IPS-18a (cell line): ENCODE data around the gene ITIH4.

Source experiments
- H3K27ac ChIP-seq: one replicate; pipeline ENCODE4 v1.5.1; 2013; ENCODE audit warnings: low read length
- H3K27me3 ChIP-seq: one replicate; pipeline ENCODE4 v1.6.1; 2013; ENCODE audit warnings: mild to moderate bottlenecking, low read length; ENCODE audit not compliant: control insufficient read depth, insufficient read depth
- H3K36me3 ChIP-seq: one replicate; pipeline ENCODE4 v1.6.1; 2013; ENCODE audit warnings: low read depth, low read length; ENCODE audit not compliant: control insufficient read depth
- H3K4me1 ChIP-seq: one replicate; pipeline ENCODE4 v1.6.1; 2013; ENCODE audit warnings: low read depth, low read length; ENCODE audit not compliant: control insufficient read depth
- H3K4me3 ChIP-seq: one replicate; pipeline ENCODE4 v1.5.1; 2013; ENCODE audit warnings: low read length
- H3K9ac ChIP-seq: one replicate; pipeline ENCODE4 v1.6.1; 2013; ENCODE audit warnings: mild to moderate bottlenecking, low read length, moderate library complexity
- H3K9me3 ChIP-seq: one replicate; pipeline ENCODE4 v1.6.1; 2013; ENCODE audit warnings: low read depth, low read length; ENCODE audit not compliant: control insufficient read depth

ITIH4 gene

GRCh38 chr3:52866427-52866826 lies 36.0 kb upstream of the ITIH4 start:
- Histone ChIP-seq H3K9ac (no peak overlapping the region), H3K9me3 (no peaks in the 10 kb centered on the region), H3K36me3 (no peaks in the 10 kb centered on the region)

DNA sequence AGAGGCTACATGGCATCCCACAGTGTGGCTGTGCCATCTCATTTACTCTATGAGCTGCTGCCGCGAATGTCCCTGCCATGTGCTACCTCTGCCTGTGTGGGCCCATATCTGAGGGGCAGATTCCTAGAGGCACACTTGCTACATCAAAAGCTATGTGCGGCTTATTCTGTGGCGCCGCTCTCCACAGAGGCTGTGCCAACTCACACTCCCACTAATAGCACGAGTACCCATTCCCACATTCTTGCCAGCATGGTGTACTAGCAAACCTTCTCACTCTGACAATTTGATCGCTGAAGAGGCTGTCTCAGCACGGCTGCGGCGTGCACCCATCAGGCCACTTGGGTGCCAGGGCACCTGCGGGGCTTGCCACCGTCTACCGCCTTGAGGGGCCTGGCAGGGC lies 35.5 kb upstream of the ITIH4 start:
- no peaks in the 10 kb centered on the region for H3K27me3 ChIP-seq

More at GRCh38 chr3:52866427-52866826, 36.0 kb upstream of the ITIH4 start:
- no peaks in the 10 kb centered on the region for H3K4me1 ChIP-seq
- H3K27me3 ChIP-seq, result no peaks in the 10 kb centered on the region
- no peak overlapping the region for H3K27ac ChIP-seq
- H3K4me3 ChIP-seq, result no peak overlapping the region

DNA sequence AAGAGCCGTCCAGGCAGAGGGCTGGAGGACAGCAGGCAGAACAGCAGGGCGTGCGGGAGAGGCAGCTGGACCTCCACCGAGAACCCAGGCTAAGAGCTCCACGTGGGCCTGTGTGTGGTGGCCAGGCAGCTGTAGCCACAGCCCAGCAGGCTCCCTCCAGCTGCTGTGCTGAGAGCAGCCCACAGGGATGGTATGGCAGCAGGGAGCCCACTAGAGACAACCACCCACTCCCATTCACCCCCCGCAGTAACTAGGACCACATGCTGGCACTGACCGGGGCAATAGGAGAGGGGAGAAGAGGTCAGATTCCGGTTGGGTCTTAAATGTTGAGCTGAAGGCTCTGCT lies 29.9 kb upstream of the ITIH4 start:
- Histone ChIP-seq H3K27ac (no peak overlapping the region), H3K4me3 (no peak overlapping the region), H3K4me1 (no peaks in the 10 kb centered on the region), H3K9ac (no peak overlapping the region), H3K27me3 (no peaks in the 10 kb centered on the region), H3K36me3 (no peaks in the 10 kb centered on the region), H3K9me3 (no peaks in the 10 kb centered on the region)

More for the DNA sequence above, 35.5 kb upstream of the ITIH4 start:
- H3K27ac ChIP-seq, result no peak overlapping the region
- H3K9ac ChIP-seq, result no peak overlapping the region
- no peaks in the 10 kb centered on the region for H3K4me1 ChIP-seq
- no peak overlapping the region for H3K4me3 ChIP-seq
- H3K36me3 ChIP-seq, result no peaks in the 10 kb centered on the region
- H3K9me3 ChIP-seq, result no peaks in the 10 kb centered on the region

DNA sequence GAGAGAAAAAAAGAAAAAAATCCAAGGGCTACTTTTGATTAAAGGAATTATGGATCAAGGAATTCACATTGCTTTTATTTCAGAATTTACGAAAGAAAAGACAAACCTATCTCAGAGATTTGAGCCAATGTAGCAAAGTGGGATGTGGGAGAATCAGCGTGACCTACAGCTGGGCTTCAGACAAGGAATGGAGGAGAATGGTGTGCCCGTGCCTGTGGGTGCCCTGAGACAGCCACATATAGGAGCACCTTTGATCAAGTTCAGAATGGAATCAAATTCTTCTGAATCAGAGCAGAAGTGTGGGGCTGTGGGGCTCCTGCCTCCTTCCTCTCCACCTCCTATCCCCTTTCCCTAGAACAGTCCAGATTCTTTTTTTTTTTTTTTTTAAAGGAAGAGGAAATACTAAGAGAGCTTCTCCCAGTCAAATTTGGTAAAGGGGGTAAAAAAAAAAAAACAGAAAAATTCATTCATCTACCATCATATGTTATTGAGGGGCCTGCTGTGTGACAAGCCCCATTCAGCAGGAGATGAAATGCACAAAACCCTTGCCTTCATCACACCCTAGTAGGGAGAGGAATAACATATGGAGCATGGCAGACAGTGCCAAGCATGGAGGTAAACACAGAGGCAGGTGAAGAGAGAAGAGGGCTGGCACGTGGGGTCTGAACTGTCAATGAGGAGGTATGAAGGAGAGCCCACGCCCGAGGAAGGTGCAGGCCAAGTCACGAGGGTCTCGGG lies 29.4 kb upstream of the ITIH4 start:
- Histone ChIP-seq H3K36me3 (no peaks in the 10 kb centered on the region), H3K9ac (no peak overlapping the region), H3K9me3 (no peaks in the 10 kb centered on the region), H3K4me3 (no peak overlapping the region), H3K27me3 (no peaks in the 10 kb centered on the region), H3K4me1 (no peaks in the 10 kb centered on the region), H3K27ac (no peak overlapping the region)

GRCh38 chr3:52857864-52858263 lies 27.4 kb upstream of the ITIH4 start:
- Histone ChIP-seq H3K36me3 (no peaks in the 10 kb centered on the region), H3K27me3 (no peaks in the 10 kb centered on the region), H3K9ac (no peak overlapping the region), H3K4me1 (no peaks in the 10 kb centered on the region), H3K9me3 (no peaks in the 10 kb centered on the region), H3K27ac (no peak overlapping the region), H3K4me3 (no peak overlapping the region)

DNA sequence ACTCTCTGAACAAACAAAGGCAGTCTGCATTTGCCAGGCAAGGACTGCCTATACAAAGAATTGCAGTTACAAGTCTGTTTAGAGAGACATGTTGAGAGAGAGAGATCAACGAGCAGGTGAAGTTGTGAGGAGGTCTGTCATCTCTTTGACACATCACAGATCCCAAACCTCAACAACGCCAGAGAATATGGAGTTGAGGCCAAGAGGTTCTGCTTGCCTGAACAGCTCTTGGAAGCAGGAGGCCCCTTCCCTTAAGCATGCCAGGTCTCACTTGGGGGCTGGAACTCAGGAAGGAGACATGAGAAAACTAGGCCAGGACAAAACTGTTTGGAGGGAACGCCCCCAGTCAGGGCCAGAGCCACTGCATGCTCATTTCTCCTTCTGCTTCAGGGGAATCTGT lies 26.7 kb upstream of the ITIH4 start:
- H3K4me3 ChIP-seq, result no peak overlapping the region
- H3K9me3 ChIP-seq, result no peaks in the 10 kb centered on the region
- H3K27ac ChIP-seq, result no peak overlapping the region
- no peak overlapping the region for H3K9ac ChIP-seq
- no peaks in the 10 kb centered on the region for H3K27me3 ChIP-seq
- no peaks in the 10 kb centered on the region for H3K36me3 ChIP-seq
- no peaks in the 10 kb centered on the region for H3K4me1 ChIP-seq

- Histone ChIP-seq H3K4me1 (no peaks in the 10 kb centered on the region), H3K9ac (no peak overlapping the region), H3K4me3 (no peak overlapping the region), H3K27me3 (no peaks in the 10 kb centered on the region), H3K36me3 (peaks cover 3% of the 10 kb centered on the region), H3K27ac (no peak overlapping the region), H3K9me3 (no peaks in the 10 kb centered on the region)
These were observed 26.2 kb upstream of the ITIH4 start for GRCh38 chr3:52856666-52857065.

GRCh38 chr3:52854013-52854412 lies 23.5 kb upstream of the ITIH4 start:
- H3K27ac ChIP-seq, result no peak overlapping the region
- peaks cover 3% of the 10 kb centered on the region for H3K36me3 ChIP-seq
- no peak overlapping the region for H3K4me3 ChIP-seq
- no peaks in the 10 kb centered on the region for H3K9me3 ChIP-seq
- H3K27me3 ChIP-seq, result no peaks in the 10 kb centered on the region
- no peaks in the 10 kb centered on the region for H3K4me1 ChIP-seq
- H3K9ac ChIP-seq, result no peak overlapping the region

DNA sequence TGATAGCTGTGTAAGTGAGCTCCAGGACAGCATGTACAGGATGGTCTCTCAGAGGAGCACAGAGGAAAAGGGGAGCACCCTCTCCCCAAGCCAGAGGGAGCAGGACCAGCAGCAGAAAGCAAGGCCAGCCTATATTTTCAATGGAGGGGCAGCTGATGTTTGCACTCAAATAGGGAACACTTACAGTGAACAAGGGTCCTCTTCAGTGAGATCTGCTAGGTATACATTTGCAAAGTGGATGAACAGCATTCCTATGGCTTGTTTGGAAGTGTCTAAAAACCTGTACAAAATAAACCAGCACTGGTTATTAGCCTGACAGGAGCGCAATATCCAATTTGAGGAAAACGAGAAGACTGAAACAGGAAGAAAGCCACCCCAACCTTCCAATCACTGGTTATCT lies 21.9 kb upstream of the ITIH4 start:
- no peak overlapping the region for H3K27ac ChIP-seq
- no peaks in the 10 kb centered on the region for H3K9me3 ChIP-seq
- no peaks in the 10 kb centered on the region for H3K4me1 ChIP-seq
- no peak overlapping the region for H3K9ac ChIP-seq
- H3K36me3 ChIP-seq, result peaks cover 3% of the 10 kb centered on the region
- H3K4me3 ChIP-seq, result no peak overlapping the region
- no peaks in the 10 kb centered on the region for H3K27me3 ChIP-seq

DNA sequence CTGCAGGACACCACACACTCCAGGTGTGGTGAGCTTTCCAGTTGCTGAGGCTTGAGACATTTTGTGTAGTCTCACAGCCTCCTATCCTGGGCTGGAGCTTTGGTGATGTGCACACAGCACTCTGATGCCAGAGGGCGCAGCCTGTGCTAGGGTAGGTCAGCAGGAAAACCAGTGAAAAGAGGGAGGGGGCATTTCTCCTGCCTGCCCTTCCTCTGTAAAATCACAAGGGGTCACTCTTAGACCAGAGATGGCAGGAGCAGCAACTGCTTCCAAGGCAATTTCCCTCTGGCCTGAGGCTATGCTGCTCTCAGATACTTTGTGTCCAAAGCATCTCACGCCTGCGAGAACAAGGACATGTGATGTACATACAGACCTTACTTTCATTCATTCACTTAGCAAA lies 20.9 kb upstream of the ITIH4 start:
- Histone ChIP-seq H3K27me3 (no peaks in the 10 kb centered on the region), H3K4me3 (no peak overlapping the region), H3K4me1 (no peaks in the 10 kb centered on the region), H3K36me3 (peaks cover 3% of the 10 kb centered on the region), H3K9me3 (no peaks in the 10 kb centered on the region), H3K9ac (no peak overlapping the region), H3K27ac (no peak overlapping the region)

GRCh38 chr3:52849656-52850055 lies 19.2 kb upstream of the ITIH4 start:
- peaks cover 3% of the 10 kb centered on the region for H3K36me3 ChIP-seq
- no peak overlapping the region for H3K27ac ChIP-seq
- no peaks in the 10 kb centered on the region for H3K4me1 ChIP-seq
- H3K4me3 ChIP-seq, result no peak overlapping the region
- H3K27me3 ChIP-seq, result no peaks in the 10 kb centered on the region
- no peak overlapping the region for H3K9ac ChIP-seq
- H3K9me3 ChIP-seq, result no peaks in the 10 kb centered on the region

- H3K4me3 ChIP-seq, result no peak overlapping the region
These were observed 18.1 kb upstream of the ITIH4 start for GRCh38 chr3:52848617-52849016.

More at GRCh38 chr3:52848617-52849016, 18.1 kb upstream of the ITIH4 start:
- Histone ChIP-seq H3K36me3 (peaks cover 3% of the 10 kb centered on the region), H3K9me3 (no peaks in the 10 kb centered on the region), H3K27me3 (no peaks in the 10 kb centered on the region), H3K27ac (no peak overlapping the region), H3K4me1 (no peaks in the 10 kb centered on the region), H3K9ac (no peak overlapping the region)
